OCI-LY7 (cell line): ENCODE measurements around the gene CAV1. TPM values are rescaled to one million over a fixed set of nuclear protein-coding genes. Genes with fewer than 3 reads are reported as not detected.

Source experiments
- BruUV-seq: library from RNA; stranded (reverse); fragments of 400-500 nt; replicated peaks from 2 replicates; lab custom pipeline; 2021; lab: Mats Ljungman, UMichigan
- CTCF ChIA-PET: fragments of 300-600 bp; sonication (Branson Sonifier 250); formaldehyde crosslinking; loops from one replicate; lab custom pipeline; 2022; ENCODE audit warnings: antibody characterized with exemption; ENCODE audit not compliant: unreplicated experiment; lab: Charles Lee
- POLR2A ChIA-PET: fragments of 300-600 bp; sonication (Branson Sonifier 250); formaldehyde crosslinking; loops from one replicate; lab custom pipeline; 2022; ENCODE audit warnings: antibody characterized with exemption; lab: Charles Lee
- DNase-seq: peaks from one replicate; pipeline ENCODE4 v3.0.0-alpha.2; 2015; ENCODE audit warnings: low spot score
- H2AFZ ChIP-seq: fragments of 200-600 bp; sonication (generic), shearing (Covaris generic); 2 replicates; pipeline ENCODE4 v1.6.1; 2014; ENCODE audit warnings: mild to moderate bottlenecking, antibody characterized with exemption, low read length, moderate library complexity
- H3K27ac ChIP-seq: fragments of 200-600 bp; sonication (generic); 2 replicates; pipeline ENCODE4 v1.5.1; 2014; ENCODE audit warnings: mixed run types, low read depth, mild to moderate bottlenecking, moderate library complexity, low read length, inconsistent platforms; ENCODE audit not compliant: poor library complexity, severe bottlenecking
- H3K36me3 ChIP-seq: fragments of 200-600 bp; sonication (generic); 2 replicates; pipeline ENCODE4 v1.6.1; 2014; ENCODE audit warnings: mild to moderate bottlenecking, antibody characterized with exemption, low read length, moderate library complexity, mixed read lengths; ENCODE audit not compliant: insufficient read depth
- H3K4me1 ChIP-seq: fragments of 200-600 bp; sonication (generic); 2 replicates; pipeline ENCODE4 v1.5.1; 2014; ENCODE audit warnings: mild to moderate bottlenecking, low read length; ENCODE audit not compliant: insufficient read depth, poor library complexity, severe bottlenecking
- H3K4me2 ChIP-seq: fragments of 200-600 bp; sonication (generic); 2 replicates; pipeline ENCODE4 v1.6.1; 2014; ENCODE audit warnings: mild to moderate bottlenecking, low read length
- H3K4me3 ChIP-seq: fragments of 200-600 bp; sonication (generic); 2 replicates; pipeline ENCODE4 v1.5.1; 2014; ENCODE audit warnings: mild to moderate bottlenecking, low read depth, low read length; ENCODE audit not compliant: poor library complexity, severe bottlenecking
- H3K79me2 ChIP-seq: fragments of 200-600 bp; sonication (generic); 2 replicates; pipeline ENCODE4 v1.6.1; 2016; ENCODE audit warnings: low read depth, mild to moderate bottlenecking, low read length, moderate library complexity, mixed read lengths; ENCODE audit not compliant: insufficient read depth
- H3K9me2 ChIP-seq: fragments of 200-600 bp; sonication (generic); 2 replicates; pipeline ENCODE4 v1.6.1; 2016; ENCODE audit warnings: mild to moderate bottlenecking, low read length, mixed read lengths; ENCODE audit not compliant: insufficient read depth
- H3K9me3 ChIP-seq: fragments of 200-600 bp; sonication (generic); 2 replicates; pipeline ENCODE4 v1.6.1; 2014; ENCODE audit warnings: mild to moderate bottlenecking, mixed run types, low read length, mixed read lengths
- H4K20me1 ChIP-seq: fragments of 200-600 bp; sonication (generic); 2 replicates; pipeline ENCODE4 v1.6.1; 2014; ENCODE audit warnings: mild to moderate bottlenecking, antibody characterized with exemption, low read length, moderate library complexity, mixed read lengths; ENCODE audit not compliant: insufficient read depth
- EZH2phosphoT487 ChIP-seq: fragments of 200-600 bp; sonication (generic); IDR thresholded peaks from 2 replicates; pipeline ENCODE4 v1.6.1; 2018; ENCODE audit warnings: low read depth, borderline replicate concordance, mild to moderate bottlenecking, mixed run types, antibody characterized with exemption, low read length, moderate library complexity, mixed read lengths
- intact Hi-C: fragments of 100-400 bp; cut with micrococcal nuclease; formaldehyde crosslinking; loops from one replicate; pipeline ENCODE4 v1.10.0; 2022; ENCODE audit not compliant: unreplicated experiment
- total RNA-seq, 2 experiments: library from RNA; depleted of rRNA in 1 of 2; stranded (reverse); fragments of >200 nt in 1 of 2; shearing (Covaris generic) in 1 of 2; gene quantifications; 2 replicates each; pipeline ENCODE4 v1.2.3, GENCODE V29; 2014 to 2022
- TF ChIP-seq, protein P1 (sequence below): fragments of 200-600 bp; sonication (generic); conservative IDR thresholded peaks from 2 replicates; pipeline ENCODE4 v1.5.1; 2014; ENCODE audit warnings: mild to moderate bottlenecking, antibody characterized with exemption, low read length, moderate library complexity, mixed read lengths

Gene CAV1
- total RNA-seq, 2 experiments from 2014 or later, result not detected

DNA sequence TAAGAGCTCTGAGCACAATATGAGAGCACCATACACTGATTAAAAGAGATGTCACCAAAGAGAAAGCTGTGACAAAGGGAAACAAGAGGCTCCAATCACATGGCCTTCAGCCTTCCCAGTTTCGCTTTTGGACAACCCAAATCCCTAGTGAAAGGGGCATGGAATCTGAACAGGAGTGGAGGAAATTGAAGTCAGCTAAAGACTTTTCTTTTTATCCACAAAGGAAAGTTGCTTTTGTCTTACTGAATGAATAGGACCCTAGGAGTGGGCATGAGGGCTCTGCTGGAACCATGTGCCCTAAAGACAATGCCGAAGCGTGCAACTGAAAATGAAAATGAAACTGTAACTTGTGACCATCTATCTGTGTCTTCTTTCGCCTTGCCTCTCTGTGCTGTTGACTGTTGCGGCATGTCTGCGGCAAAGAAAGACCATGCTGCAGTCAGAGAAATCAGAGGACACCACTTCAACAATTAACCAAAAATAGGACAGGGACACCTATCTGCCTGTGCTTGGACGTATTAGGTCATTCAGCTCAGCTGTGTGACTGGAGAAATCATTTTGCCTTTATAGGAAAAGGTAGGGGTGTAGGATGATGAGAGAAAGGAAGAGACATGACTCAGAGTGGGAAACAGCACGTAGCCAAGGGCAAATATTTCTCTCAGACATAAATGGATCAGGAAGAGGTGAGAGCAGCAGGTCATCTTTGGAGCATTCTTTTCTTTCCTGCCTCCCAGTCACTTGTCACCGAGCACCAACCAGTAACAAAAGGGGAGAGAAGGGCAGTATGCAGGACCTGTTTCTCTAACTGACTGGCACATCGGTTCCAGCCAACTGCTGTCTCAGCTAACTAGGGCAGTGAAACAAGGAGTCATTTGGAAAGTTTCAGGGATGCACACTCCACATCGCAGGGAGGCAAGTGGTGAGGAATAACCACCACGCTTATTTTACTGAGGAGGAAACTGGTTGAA is 13.0 kb upstream of the CAV1 start:
- Histone ChIP-seq H3K4me2 (peak overlapping the region; percentile 84), H3K4me3 (peak overlapping the region; percentile 59), H3K9me2 (no peaks in the 10 kb centered on the region), H3K9me3 (no peaks in the 10 kb centered on the region), H3K36me3 (no peaks in the 10 kb centered on the region), H3K79me2 (no peaks in the 10 kb centered on the region), H4K20me1 (no peaks in the 10 kb centered on the region), H3K27ac (no peak overlapping the region), H2AFZ (peak overlapping the region; percentile 91), H3K4me1 (peaks cover 10% of the 10 kb centered on the region)
- no TSS peak for BruUV-seq
- intact Hi-C loops, result no loop called here
- TF ChIP-seq, protein P1, sequence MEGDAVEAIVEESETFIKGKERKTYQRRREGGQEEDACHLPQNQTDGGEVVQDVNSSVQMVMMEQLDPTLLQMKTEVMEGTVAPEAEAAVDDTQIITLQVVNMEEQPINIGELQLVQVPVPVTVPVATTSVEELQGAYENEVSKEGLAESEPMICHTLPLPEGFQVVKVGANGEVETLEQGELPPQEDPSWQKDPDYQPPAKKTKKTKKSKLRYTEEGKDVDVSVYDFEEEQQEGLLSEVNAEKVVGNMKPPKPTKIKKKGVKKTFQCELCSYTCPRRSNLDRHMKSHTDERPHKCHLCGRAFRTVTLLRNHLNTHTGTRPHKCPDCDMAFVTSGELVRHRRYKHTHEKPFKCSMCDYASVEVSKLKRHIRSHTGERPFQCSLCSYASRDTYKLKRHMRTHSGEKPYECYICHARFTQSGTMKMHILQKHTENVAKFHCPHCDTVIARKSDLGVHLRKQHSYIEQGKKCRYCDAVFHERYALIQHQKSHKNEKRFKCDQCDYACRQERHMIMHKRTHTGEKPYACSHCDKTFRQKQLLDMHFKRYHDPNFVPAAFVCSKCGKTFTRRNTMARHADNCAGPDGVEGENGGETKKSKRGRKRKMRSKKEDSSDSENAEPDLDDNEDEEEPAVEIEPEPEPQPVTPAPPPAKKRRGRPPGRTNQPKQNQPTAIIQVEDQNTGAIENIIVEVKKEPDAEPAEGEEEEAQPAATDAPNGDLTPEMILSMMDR, result no peak
- TF ChIP-seq EZH2phosphoT487, result no peak
- POLR2A ChIA-PET, result interaction anchor here (0.6 to 0.7 kb wide), 2 partner anchors 16 to 49 kb away, joined by 3 read pairs; no protein-coding TSS in a partner anchor
- CTCF ChIA-PET, result no interaction called here
- DNase-seq, result peak; percentile 47

DNA sequence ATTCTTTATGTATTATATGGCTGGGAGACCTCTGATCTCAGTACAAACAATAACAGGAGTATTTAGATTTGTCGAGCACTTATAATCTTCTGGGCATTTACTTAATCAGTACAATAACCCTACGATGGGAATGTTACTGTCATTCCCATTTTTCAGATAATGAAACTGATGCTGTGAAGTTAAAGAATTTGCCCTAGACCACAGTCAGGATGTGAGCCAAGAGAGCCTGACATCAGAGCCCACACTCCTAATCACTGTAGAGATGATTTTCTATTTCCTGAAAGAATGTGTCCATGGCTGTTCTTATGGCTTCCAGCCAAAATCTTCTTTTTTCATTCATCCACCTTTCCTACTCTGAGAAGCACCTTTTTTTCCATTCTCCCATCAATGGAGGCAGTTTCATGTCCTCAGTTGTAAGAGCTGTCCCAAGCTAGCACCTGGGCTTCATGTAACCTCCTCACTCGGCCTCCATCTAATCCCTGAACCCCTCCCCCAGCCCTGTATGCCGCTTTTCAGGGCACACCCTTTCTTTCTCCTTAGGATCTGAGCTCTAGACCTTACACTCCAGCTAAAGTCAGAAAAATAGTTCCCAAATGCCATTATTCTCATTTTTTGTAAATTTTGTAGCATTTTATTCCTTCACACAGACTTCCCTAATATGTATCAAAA is 12.2 kb upstream of the CAV1 start:
- POLR2A ChIA-PET, result no interaction called here

DNA sequence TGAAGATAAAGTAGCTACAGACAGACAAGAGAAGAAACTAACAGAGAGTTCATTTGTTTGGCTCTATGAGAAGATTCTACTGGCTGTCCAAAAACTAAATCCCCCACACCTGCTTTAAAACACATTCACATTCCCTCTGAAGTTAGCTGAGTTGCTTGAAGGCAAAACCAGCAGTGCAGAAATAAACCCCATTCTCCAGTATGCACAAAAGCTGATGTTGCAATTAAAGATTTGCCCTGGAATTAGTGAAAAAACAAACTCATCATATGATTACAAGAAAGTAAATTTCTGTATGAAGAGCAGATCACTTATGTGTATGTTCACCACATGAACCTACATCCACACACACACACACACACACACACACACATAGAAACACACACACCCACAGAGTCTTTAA is 9.3 kb upstream of the CAV1 start:
- H2AFZ ChIP-seq, result no peak overlapping the region
- H3K9me2 ChIP-seq, result no peaks in the 10 kb centered on the region
- no peak overlapping the region for H3K4me3 ChIP-seq
- no peaks in the 10 kb centered on the region for H4K20me1 ChIP-seq
- no peaks in the 10 kb centered on the region for H3K36me3 ChIP-seq
- H3K79me2 ChIP-seq, result no peaks in the 10 kb centered on the region
- no peaks in the 10 kb centered on the region for H3K9me3 ChIP-seq
- H3K4me2 ChIP-seq, result no peak overlapping the region
- no peak overlapping the region for H3K27ac ChIP-seq
- ChIA-PET CTCF (no interaction called here), POLR2A (interaction anchor here (0.6 to 0.7 kb wide), 2 partner anchors 68 to 1824 kb away, joined by 3 to 5 read pairs; no protein-coding TSS in a partner anchor)
- H3K4me1 ChIP-seq, result peaks cover 10% of the 10 kb centered on the region
- intact Hi-C loops, result no loop called here
- no peak for DNase-seq
- no TSS peak for BruUV-seq
- no peak for TF ChIP-seq EZH2phosphoT487
- TF ChIP-seq, protein P1, result no peak

More for the DNA sequence above, 12.2 kb upstream of the CAV1 start:
- peaks cover 10% of the 10 kb centered on the region for H3K4me1 ChIP-seq
- H3K36me3 ChIP-seq, result no peaks in the 10 kb centered on the region
- no TSS peak for BruUV-seq
- CTCF ChIA-PET, result no interaction called here
- no peaks in the 10 kb centered on the region for H3K79me2 ChIP-seq
- no peaks in the 10 kb centered on the region for H3K9me2 ChIP-seq
- H3K4me2 ChIP-seq, result peak overlapping the region; percentile 84
- H3K4me3 ChIP-seq, result no peak overlapping the region
- no peak overlapping the region for H3K27ac ChIP-seq
- intact Hi-C loops, result no loop called here
- peak overlapping the region; percentile 91 for H2AFZ ChIP-seq
- H4K20me1 ChIP-seq, result no peaks in the 10 kb centered on the region
- H3K9me3 ChIP-seq, result no peaks in the 10 kb centered on the region
- TF ChIP-seq EZH2phosphoT487, result no peak
- DNase-seq, result no peak
